ENCODE measurements around the gene CFAP65.
A peak's percentile ranks its signal among the peaks of the same experiment; 100 is the strongest.

The CFAP65 gene

DNA sequence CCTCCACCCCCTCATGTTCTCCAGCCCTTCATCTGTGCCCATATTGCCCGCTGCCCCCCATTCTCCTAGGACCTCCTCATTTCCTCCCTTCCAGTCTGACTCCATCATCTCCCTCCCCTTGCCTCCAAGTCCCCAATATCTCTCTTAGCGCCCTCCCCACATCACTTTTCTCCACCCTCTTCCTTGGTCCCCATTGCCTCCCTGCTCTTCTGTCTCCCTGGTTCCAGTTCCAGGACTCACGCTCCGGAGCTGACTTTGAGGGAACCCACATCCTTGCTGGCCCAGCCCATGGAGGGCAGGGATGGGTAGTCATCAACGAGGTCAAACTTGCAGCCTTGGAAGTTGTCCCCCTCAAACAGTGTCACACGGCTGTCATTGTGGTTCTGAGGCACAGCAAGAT lies 50.7 kb downstream of the CFAP65 start:
- DNase-seq (ENCODE audit: low read depth in 3 of 3): no peak

DNA sequence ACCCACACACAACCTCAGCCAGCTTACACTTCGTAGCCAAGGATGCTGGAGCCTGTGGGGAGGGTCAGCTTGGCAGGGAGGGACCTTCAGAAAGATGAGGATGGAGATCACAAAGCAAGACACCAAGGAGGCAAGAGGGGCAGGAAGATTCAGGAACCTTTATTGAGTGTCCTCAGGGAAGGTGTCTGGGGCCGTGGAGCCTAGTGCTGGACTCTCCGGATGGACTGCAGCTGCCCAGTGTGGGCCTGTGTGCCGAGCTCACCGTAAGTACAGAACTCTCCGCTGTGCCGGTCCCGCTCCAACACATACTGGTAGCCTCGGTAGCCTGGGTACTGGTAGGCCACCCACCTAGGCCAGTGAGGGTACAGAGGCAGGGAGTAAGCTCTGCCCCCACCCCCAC lies 51.3 kb downstream of the CFAP65 start:
- no peak for DNase-seq (ENCODE audit: low read depth in 3 of 3)

DNA sequence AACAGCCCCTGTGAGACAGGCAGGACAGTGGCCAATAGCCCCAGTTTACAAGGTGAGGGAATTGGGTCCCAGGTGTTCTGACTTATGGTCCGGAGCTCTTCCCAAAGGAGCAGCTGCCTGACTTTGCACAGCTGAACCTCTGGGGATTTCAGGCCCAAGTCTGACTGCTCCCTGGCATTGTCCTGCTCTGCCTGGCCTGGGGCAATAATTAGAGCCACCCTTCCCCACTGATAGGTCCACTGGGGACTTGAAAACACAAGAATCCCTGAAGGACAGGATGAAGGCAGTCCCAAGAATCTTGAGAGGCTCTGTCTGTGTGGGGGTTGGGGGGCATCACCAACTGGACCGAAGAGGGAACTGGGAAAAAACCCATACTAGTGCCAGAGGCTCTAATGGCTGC lies 52.7 kb downstream of the CFAP65 start:
- no peak for DNase-seq (ENCODE audit: low read depth in 3 of 3)

DNA sequence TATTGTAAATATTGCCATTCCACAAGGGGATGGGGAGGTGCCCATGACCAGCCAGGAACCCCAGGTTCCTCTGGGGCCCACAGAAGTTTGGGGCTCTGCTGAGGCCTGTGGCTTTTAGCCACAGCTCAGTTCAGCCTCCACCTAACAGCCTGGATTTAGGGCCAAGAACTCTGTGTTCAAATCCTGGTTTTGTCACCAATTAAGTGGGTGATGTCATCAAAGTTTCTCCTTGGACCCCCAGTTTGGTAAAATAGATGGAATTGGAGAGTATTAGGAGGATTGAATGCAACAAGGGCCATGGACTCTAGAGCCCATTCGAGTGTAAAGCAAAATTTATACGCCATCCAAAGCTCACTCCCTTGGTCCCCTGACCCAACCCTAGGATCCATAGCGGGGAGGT lies 53.2 kb downstream of the CFAP65 start:
- DNase-seq (ENCODE audit: low read depth in 3 of 3): no peak

DNA sequence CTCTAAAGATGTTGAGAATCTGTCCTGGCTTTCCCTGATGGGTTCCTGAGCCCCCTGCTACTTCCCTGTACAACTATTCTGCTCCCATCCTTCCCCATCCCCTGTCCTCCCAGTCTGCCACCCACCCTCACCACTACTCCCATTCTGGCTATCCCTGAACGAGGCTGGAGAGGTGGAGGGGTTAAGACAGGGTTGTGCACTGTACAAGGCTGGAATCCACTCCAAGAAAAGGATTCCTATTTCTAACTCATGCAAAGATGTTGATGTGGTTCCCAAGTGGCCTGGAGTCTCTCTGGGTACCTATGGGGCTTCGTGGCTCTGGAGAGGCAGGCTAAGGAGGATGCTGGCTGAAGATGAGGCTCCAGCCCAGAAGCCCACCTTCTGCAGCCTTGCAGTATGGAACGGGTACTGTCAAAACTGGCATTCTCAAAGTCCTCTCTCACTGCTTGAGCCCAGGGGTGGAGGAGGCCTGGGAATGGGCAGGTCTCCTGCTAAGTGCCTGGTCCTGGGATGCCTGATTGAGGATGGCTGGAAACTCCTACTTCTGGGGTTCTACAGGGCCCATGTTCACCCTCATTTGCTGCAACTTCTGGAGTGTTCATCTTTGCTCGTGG lies 55.1 kb downstream of the CFAP65 start:
- no peak for DNase-seq (ENCODE audit: low read depth in 3 of 3)

DNA sequence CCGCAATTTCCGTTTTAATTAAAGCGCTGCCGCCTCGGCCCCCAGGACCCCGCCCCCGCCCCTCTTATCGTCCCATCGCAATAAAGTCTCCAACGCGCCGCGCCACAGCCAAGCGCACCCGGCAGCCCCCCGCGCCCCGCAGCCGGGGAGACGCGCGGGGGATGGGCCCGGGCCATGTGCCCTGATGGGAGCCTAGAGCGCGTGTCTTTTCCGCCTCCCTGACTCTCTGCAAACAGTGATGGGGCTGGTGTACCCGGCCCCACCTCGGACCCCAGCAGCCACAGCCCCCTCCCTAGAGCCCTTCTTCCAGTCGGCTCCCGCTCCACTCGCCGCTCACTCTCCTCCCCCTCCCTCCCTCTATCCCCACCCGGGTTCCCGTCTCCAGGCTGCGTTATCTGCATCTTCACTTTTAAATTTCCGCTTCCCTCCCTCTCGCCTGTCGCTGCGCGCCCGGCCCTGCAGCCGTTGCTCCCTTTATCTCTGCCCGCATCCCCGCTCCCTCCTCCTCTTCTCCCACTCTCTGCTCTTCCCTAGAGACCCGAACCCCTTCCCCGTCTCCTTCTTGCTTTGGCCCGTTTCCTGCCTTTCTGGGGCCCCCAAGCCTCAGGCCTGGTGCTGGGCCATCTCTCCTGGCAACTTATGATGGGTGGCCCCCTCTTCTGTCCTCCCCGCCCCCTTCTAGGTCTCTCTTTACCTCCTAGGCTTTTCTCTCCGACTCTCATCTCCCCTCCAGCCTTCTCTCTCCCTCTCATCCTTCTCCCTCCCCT lies 55.8 kb downstream of the CFAP65 start:
- no peak for DNase-seq (ENCODE audit: low read depth in 3 of 3)

DNA sequence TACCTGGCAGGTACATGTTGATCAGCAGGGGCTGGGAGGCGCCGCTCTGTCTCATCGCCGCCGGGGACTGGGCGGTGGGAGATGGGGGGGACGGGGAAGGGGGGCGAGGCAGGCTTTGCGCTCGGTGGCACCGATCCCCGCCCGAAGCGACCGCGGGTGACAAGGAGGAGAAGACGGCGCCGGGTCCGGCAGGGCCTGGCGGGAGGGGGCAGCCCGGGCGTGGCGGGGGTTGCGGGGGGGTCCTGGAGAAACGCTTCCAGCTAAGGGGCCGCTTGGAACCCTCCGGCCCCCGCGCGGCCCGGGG lies 56.3 kb downstream of the CFAP65 start, which contains the start of gene FEV:
Gene FEV, minus strand, starts transcription at position 164 of the 304 bp plus-strand sequence. Its CDS starts 109 bp downstream, at position 55.
- DNase-seq (ENCODE audit: low read depth in 3 of 3): no peak

- no peak for DNase-seq (ENCODE audit: low read depth in 3 of 3)
These were observed 56.9 kb downstream of the CFAP65 start for GRCh38 chr2:218984239-218985020.

GRCh38 chr2:218983934-218984238 lies 57.4 kb downstream of the CFAP65 start:
- DNase-seq (ENCODE audit: low read depth in 3 of 3): no peak

DNA sequence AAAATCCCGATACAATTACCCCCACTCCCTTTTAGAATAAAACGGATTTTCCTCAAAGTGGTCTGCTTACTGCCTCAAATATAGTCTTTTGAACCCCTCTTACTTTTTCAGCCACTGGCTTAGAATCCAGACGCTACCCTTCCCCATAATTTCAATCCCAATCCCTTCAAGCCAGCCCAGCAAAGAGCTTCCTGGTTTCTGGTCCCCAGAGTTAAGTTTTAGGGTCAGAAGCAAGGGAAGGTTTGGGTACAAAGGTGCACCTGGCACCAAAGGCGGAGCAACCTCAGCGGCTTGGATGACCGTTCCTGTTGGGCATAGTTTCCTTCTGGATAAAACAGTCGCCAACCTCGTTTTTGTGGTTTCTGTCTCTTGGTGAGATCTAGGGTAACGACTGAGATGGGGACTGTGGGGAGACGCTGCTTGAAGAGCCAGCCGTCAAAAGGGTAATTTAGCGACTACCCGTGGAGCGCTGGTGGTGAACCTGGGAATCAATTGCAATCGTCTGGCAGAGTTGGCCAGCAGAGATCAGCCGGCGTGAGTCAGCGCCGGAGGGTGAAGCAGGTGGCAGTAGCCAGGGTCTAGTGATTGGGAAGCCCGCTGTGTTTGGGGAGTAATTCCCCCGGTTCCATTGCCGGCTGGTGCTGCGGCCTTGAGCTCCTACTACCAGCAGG lies 57.9 kb downstream of the CFAP65 start:
- no peak for DNase-seq (ENCODE audit: low read depth in 3 of 3)

- no peak for DNase-seq (ENCODE audit: low read depth in 3 of 3)
These were observed 58.6 kb downstream of the CFAP65 start for GRCh38 chr2:218982586-218983262.

DNA sequence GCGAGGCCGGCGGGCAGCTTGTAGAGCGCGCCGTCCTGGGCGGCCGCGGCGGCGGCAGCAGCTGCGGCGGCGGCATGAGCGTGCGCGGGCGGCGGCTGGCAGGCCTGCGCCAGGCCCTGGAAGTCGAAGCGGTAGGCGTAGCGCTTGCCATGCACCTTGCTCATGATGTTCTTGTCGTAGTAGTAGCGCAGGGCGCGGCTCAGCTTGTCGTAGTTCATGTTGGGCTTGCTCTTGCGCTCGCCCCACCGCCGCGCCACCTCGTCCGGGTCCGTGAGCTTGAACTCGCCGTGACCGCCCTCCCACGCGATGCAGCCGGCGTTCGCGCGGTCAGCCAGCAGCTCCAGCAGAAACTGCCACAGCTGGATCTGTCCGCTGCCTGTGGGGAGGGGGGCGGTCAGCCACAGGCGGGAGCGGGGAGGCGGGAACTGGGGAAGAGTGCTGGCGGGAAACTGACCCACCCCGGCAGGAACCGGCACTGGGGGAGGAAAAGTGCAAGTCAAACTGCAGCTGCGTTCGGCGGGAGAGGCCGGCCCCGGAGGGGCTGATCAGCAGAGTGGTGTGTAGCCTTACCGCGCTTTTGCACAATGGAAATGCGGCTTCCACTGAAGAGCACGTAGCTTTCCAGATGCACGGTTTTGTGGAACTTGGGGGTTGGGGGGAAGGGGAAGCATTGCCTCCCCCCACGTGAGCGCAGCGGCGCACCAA lies 59.3 kb downstream of the CFAP65 start:
- DNase-seq (ENCODE audit: low read depth in 3 of 3): no peak

DNA sequence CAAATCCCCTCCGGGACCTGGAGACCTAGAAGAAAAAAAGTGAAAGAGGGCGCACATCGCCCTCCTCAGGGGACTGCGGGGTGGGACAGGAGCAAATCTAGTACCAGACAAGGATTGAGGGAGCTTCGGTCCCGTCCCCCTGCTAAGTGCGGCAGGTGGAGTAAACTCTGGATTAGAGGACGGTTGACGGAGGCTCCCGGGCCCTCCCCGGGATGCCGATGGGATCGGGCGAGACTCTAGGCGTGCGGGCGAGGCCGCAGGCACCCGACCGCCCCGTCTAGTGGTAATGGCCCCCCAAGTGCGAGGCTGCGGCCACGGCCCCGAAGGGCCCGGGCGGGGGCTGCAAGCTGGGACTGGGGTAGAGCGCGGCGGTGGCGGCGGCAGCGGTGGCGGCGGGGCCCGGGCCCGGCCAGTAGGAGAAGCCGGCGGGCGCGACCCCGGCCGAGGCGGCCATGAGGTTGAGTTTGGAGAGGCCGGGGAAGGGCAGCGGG lies 59.9 kb downstream of the CFAP65 start:
- DNase-seq (ENCODE audit: low read depth in 3 of 3): no peak

DNA sequence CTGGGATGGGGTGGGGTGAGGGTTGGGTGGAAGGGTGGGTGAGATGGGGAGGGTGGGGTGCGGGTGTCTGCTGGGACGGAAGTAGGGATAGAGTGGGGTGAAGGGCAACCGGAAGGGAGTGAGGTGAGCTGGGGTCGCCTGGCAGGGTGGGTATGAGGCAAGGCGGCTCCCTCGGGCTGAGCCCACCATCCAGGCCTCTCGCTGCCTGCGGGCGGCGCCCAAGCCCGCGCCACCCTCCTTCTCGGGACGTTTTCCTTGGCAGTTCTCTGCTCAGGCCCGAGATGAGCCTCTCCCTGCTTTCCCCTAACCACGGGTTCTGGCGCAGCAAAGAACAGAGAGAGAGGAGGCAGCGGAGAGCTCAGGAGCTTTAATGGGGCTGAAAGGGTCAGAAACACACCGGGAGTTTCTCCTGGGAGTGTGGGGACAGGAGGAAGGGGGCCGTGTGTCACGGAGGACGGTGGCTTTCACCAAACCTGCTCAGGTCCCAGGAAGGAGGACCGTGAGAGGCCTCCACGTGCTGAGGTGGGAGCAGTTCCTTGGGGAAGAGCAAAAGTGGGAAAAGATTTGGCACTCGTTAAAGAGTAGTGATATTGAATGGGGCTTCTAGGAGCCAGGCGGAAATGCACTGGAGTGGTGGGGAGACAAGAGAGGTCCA lies 60.5 kb downstream of the CFAP65 start:
- no peak for DNase-seq (ENCODE audit: low read depth in 3 of 3)

DNA sequence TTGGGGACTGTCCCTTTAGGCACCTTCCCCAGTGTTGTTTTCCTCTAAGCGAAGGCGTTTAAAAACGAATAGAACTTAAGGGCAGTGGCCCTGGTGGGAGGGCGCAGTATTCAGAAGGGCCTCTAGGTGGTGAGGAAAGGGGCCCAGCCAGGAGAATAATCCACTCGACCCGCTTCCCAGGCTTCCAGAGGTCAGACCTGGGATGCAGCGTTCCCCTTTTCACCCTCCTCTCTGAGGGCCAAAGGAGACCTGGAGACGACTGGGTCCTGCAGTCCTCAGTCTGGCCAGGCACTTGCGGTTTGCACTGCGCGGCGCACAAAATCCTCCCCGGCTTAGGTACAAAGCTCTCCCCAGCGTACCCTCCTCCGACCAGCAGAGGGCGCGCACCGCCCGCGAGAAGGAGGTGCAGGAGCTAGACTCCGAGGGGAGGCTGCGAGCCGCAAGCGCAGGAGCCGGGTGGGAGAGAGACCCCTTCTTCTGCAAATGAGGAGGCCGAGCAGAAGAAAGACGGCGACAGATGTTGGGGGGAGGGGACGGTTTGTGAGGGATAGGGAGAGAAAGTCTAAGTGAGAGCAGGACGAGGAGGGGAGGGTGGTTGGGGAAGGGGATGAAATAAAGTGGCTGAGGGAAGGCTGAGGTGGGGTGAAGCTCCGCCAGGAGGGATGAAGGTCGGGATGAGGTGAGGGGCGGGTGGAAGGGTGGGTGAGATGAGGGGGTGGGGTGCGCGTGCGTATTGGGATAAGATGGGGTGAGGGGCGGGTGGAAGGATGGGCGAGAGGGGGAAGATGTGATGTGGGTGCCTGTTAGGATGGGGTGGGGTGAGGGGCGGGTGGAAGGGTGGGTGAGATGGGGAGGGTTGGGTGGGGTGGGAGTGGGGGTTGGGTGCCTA lies 61.2 kb downstream of the CFAP65 start:
- peak; percentile 71 to 78 (median 77) for DNase-seq (ENCODE audit: low read depth in 3 of 3)

DNA sequence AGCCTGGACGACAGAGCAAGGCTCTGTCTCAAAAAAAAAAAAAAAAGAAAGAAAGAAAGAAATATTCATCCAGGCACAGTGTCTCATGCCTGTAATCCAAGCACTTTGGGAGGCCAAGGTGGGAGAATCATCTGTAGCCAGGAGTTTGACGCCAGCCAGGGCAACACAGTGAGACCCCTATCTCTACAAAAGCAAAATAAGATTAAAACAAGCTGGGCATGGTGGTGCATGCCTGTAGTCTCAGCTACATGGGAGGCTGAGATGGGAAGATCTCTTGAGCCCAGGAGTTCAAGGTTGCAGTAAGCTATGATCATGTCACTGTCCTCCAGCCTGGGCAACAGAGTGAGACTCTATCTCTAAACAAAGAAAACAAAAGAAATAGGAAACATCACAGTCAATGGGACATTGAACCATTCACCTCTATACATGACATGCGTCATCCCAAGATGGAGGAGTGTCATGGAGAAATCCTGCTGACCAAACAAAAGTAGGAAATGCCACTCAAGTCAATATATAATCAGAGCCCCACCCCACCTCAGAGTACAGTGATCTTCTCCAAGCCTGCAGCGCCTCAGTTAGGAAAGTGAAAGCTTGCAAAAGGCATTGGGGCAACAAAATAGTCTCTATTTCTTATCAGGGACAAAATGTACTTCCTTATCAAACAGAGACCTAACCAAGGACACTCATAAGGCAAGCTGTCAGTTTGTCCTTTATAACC lies 66.1 kb downstream of the CFAP65 start:
- no peak for DNase-seq (ENCODE audit: low read depth in 3 of 3)

GRCh38 chr2:218970894-218971293 lies 70.4 kb downstream of the CFAP65 start:
- DNase-seq (ENCODE audit: low read depth in 3 of 3): no peak

GRCh38 chr2:218964041-218964771 lies 77.1 kb downstream of the CFAP65 start:
- DNase-seq (ENCODE audit: low read depth in 3 of 3): no peak

Measured in stimulated activated CD4-positive, alpha-beta T cell treated with anti-CD3 and anti-CD28 coated beads, TNF-alpha, amount 100 ng/mL, for 48 hours (primary cell).